ENCODE data around the gene ADGRF5. TPM values are rescaled to one million over a fixed set of nuclear protein-coding genes. Genes with fewer than 3 reads are reported as not detected.

ADGRF5 gene
- total and polyA plus RNA-seq, 8 donors, result 2.2 to 7.6 (median 4.0) TPM

DNA sequence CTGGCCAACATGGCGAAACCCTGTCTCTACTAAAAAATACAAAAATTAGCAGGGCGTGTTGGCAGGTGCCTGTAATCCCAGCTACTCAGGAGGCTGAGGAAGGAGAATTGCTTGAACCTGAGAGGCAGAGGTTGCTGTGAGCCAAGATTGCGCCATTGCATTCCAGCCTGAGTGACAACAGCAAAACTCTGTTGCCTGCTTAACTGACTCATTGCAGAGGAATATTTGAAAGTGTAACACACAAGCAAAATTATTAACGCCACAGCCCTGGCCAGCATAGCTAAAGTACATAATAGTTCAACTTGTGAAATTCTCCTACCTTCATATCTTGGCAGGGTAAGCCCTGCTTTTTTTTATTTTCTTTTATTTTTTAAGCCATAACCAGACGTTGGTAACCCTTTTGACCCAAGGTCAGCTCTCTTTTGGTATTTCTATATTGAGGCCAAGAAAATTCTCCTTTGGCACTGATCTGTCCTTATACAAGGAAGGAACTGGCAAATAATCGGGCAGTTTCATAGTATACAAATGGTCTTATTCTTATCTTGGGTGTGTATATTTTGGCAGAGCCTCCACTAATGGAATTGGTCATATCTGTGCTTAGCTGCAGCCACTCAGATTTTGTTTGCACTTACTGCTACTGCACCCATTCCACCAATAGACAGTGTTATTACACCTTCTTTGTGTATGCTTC lies 4.0 kb upstream of the ADGRF5 start:
- Histone ChIP-seq H3K4me1 (peaks cover 0 to 28% (median 14%) of the 10 kb centered on the region in 3 donors), H3K9me3 (no peaks in the 10 kb centered on the region), H3K27ac (peak overlapping the region; percentile 34 to 78 (median 47)), H3K4me3 (no peak overlapping the region), H3K27me3 (peaks cover 0 to 6% (median 2%) of the 10 kb centered on the region in 4 donors), H3K36me3 (no peaks in the 10 kb centered on the region)
- ATAC-seq, result peak; percentile 88 to 92 (median 92)
- intact Hi-C loops (cut with DNase I), result no loop called here
- no peak for FAIRE-seq
- WGBS, 2 donors, result 14 to 25% methylated on average over 6 of the region's 6 CpGs
- DNase-seq, result peak in 4 of 6 donors; percentile 44 to 77 (median 48)
- TF ChIP-seq CTCF (IDR thresholded peaks at IDR 0.05), result no peak

DNA sequence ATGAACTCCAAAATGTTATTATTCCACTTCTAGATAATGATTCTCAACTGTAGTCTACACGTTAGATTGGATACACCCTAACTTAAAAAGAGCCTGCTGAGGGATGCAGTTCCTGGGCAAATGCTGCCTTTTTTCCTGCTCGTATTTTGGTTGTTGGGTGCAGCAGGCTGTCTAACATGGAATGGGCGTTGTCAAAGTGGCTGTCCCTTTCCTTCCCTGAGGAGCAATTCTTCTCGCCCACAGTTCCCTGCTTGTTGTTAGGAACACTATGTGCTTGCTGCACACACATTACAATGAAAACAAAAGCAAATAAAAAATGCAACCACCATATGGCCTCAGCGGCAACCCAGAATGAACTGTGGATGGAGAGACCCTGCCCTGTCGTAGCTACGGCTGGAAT lies 1.7 kb upstream of the ADGRF5 start:
- intact Hi-C loops (cut with DNase I), result no loop called here
- TF ChIP-seq CTCF (IDR thresholded peaks at IDR 0.05), result no peak
- DNase-seq, result no peak
- Histone ChIP-seq H3K27ac (no peak overlapping the region), H3K27me3 (peaks cover 0 to 9% (median 2%) of the 10 kb centered on the region in 4 donors), H3K4me1 (peaks cover 0 to 28% (median 14%) of the 10 kb centered on the region in 3 donors), H3K9me3 (no peaks in the 10 kb centered on the region), H3K4me3 (no peak overlapping the region), H3K36me3 (no peaks in the 10 kb centered on the region)
- no peak for FAIRE-seq
- WGBS, 2 donors, result 66 to 83% methylated on average over 7 of the region's 7 CpGs
- no peak for ATAC-seq

GRCh38 chr6:46921059-46921458 lies 679 bp downstream of the ADGRF5 start:
- 75 to 76% methylated on average over 6 of the region's 6 CpGs for WGBS, 2 donors
- H3K4me3 ChIP-seq, result no peak overlapping the region
- DNase-seq (peak in 1 of 6 donors; percentile 17), FAIRE-seq (no peak), ATAC-seq (peak in 1 of 4 donors; percentile 12)
- H3K36me3 ChIP-seq, result no peaks in the 10 kb centered on the region
- H3K4me1 ChIP-seq, result peaks cover 0 to 12% (median 12%) of the 10 kb centered on the region in 3 donors
- TF ChIP-seq CTCF (IDR thresholded peaks at IDR 0.05), result no peak
- intact Hi-C loops (cut with DNase I), result no loop called here
- no peaks in the 10 kb centered on the region for H3K9me3 ChIP-seq
- peaks cover 0 to 9% (median 2%) of the 10 kb centered on the region in 4 donors for H3K27me3 ChIP-seq
- H3K27ac ChIP-seq, result no peak overlapping the region

DNA sequence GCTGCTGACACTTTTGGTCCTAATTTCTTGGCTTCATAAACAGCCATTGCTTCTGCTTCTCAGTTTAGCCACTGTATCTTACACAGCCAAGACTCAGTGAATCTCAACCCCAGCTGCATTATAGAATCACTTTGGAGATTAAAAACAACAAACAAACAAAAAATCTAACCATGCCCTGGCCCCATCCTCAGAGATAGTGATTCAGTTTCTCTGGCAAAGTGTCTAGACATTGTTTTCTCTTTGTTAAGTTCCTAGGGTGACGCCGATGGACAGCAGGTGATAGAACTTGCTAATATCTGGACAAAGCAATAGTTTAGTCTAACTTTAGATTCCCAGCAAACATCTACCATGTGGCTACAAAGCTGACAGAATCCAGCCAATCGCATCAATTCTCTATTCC lies 2.9 kb downstream of the ADGRF5 start:
- 90 to 95% methylated on average over 3 of the region's 3 CpGs for WGBS, 2 donors
- no peak for FAIRE-seq
- Histone ChIP-seq H3K4me1 (peaks cover 0 to 4% (median 0%) of the 10 kb centered on the region in 3 donors), H3K36me3 (no peaks in the 10 kb centered on the region), H3K9me3 (no peaks in the 10 kb centered on the region), H3K27ac (no peak overlapping the region), H3K4me3 (no peak overlapping the region), H3K27me3 (peaks cover 0 to 9% (median 2%) of the 10 kb centered on the region in 4 donors)
- TF ChIP-seq CTCF (IDR thresholded peaks at IDR 0.05), result no peak
- no peak for DNase-seq
- ATAC-seq, result no peak
- intact Hi-C loops (cut with DNase I), result no loop called here

GRCh38 chr6:46917002-46917545 lies 4.7 kb downstream of the ADGRF5 start:
- no peak overlapping the region for H3K4me3 ChIP-seq

More at GRCh38 chr6:46917002-46917545, 4.7 kb downstream of the ADGRF5 start:
- H3K36me3 ChIP-seq, result no peaks in the 10 kb centered on the region
- no peak overlapping the region for H3K27ac ChIP-seq
- H3K9me3 ChIP-seq, result no peaks in the 10 kb centered on the region
- no peak for TF ChIP-seq CTCF (IDR thresholded peaks at IDR 0.05)
- ATAC-seq (no peak), FAIRE-seq (no peak), DNase-seq (no peak)
- intact Hi-C loops (cut with DNase I), result no loop called here
- WGBS, 2 donors, result 86 to 88% methylated on average over 3 of the region's 3 CpGs
- peaks cover 0 to 9% (median under 1%) of the 10 kb centered on the region in 4 donors for H3K27me3 ChIP-seq
- peaks cover 0 to 4% (median 0%) of the 10 kb centered on the region in 3 donors for H3K4me1 ChIP-seq
